ENCODE measurements around the gene FBXO22. TPM values are rescaled to one million over a fixed set of nuclear protein-coding genes. Genes with fewer than 3 reads are reported as not detected.
"Not testable (repeated sequence)": the region's sequence is repeated elsewhere in the genome, so short reads cannot be mapped to it uniquely, and the experiment has no call there.

The FBXO22 gene
- 74.1 and 83.3 TPM in 2 replicates for total RNA-seq (2014; rRNA removed; shearing (Covaris generic))
- 36.6 and 38.7 TPM in 2 replicates for polyA plus RNA-seq (2015; cell fraction: cytosol; rRNA removed)
- 57.8 and 68.6 TPM in 2 replicates for polyA plus RNA-seq (2015; cell fraction: nucleus; rRNA removed)

- in situ Hi-C loops (cut with HindIII; ENCODE audit: low pct_unique_long_range_greater_than_20kb, low sequenced_read_pairs), result no loop called here
- peak; percentile 90 for DNase-seq (ENCODE audit: low read depth, low spot score)
Observed at GRCh38 chr15:75903331-75904239, at the start of gene FBXO22. TSS of gene FBXO22 (plus strand) at chr15:75903878. CDS start at chr15:75903964, 86 bp downstream.

GRCh38 chr15:75857886-75858285 lies 45.8 kb upstream of the FBXO22 start:
- in situ Hi-C loops (cut with HindIII; ENCODE audit: low pct_unique_long_range_greater_than_20kb, low sequenced_read_pairs), result no loop called here
- DNase-seq (ENCODE audit: low read depth, low spot score), result no peak

- in situ Hi-C loops (cut with HindIII; ENCODE audit: low pct_unique_long_range_greater_than_20kb, low sequenced_read_pairs), result no loop called here
- no peak for DNase-seq (ENCODE audit: low read depth, low spot score)
Observed at GRCh38 chr15:75861750-75862402, 41.8 kb upstream of the FBXO22 start.

- in situ Hi-C loops (cut with HindIII; ENCODE audit: low pct_unique_long_range_greater_than_20kb, low sequenced_read_pairs), result no loop called here
- no peak for DNase-seq (ENCODE audit: low read depth, low spot score)
Observed at GRCh38 chr15:75862796-75863195, 40.9 kb upstream of the FBXO22 start.

- in situ Hi-C loops (cut with HindIII; ENCODE audit: low pct_unique_long_range_greater_than_20kb, low sequenced_read_pairs), result no loop called here
- no peak for DNase-seq (ENCODE audit: low read depth, low spot score)
Observed at GRCh38 chr15:75864213-75865059, 39.2 kb upstream of the FBXO22 start.

- DNase-seq (ENCODE audit: low read depth, low spot score); in situ Hi-C loops (cut with HindIII; ENCODE audit: low pct_unique_long_range_greater_than_20kb, low sequenced_read_pairs): not testable (repeated sequence)
Observed at GRCh38 chr15:75866045-75866444, 37.6 kb upstream of the FBXO22 start.

- no peak for DNase-seq (ENCODE audit: low read depth, low spot score)
- in situ Hi-C loops (cut with HindIII; ENCODE audit: low pct_unique_long_range_greater_than_20kb, low sequenced_read_pairs), result no loop called here
Observed at GRCh38 chr15:75866916-75867315, 36.8 kb upstream of the FBXO22 start.

GRCh38 chr15:75867449-75867848 lies 36.2 kb upstream of the FBXO22 start:
- in situ Hi-C loops (cut with HindIII; ENCODE audit: low pct_unique_long_range_greater_than_20kb, low sequenced_read_pairs), result no loop called here
- DNase-seq (ENCODE audit: low read depth, low spot score), result no peak

GRCh38 chr15:75868019-75868418 lies 35.7 kb upstream of the FBXO22 start:
- DNase-seq (ENCODE audit: low read depth, low spot score), result no peak
- in situ Hi-C loops (cut with HindIII; ENCODE audit: low pct_unique_long_range_greater_than_20kb, low sequenced_read_pairs), result no loop called here

- no peak for DNase-seq (ENCODE audit: low read depth, low spot score)
- in situ Hi-C loops (cut with HindIII; ENCODE audit: low pct_unique_long_range_greater_than_20kb, low sequenced_read_pairs), result no loop called here
Observed at GRCh38 chr15:75869446-75869845, 34.2 kb upstream of the FBXO22 start.

GRCh38 chr15:75871589-75871988 lies 32.1 kb upstream of the FBXO22 start:
- DNase-seq (ENCODE audit: low read depth, low spot score); in situ Hi-C loops (cut with HindIII; ENCODE audit: low pct_unique_long_range_greater_than_20kb, low sequenced_read_pairs): not testable (repeated sequence)

GRCh38 chr15:75872403-75872990 lies 31.2 kb upstream of the FBXO22 start:
- in situ Hi-C loops (cut with HindIII; ENCODE audit: low pct_unique_long_range_greater_than_20kb, low sequenced_read_pairs), result no loop called here
- DNase-seq (ENCODE audit: low read depth, low spot score), result no peak

GRCh38 chr15:75884041-75884440 lies 19.6 kb upstream of the FBXO22 start:
- in situ Hi-C loops (cut with HindIII; ENCODE audit: low pct_unique_long_range_greater_than_20kb, low sequenced_read_pairs), result no loop called here
- no peak for DNase-seq (ENCODE audit: low read depth, low spot score)

GRCh38 chr15:75887178-75887577 lies 16.5 kb upstream of the FBXO22 start:
- in situ Hi-C loops (cut with HindIII; ENCODE audit: low pct_unique_long_range_greater_than_20kb, low sequenced_read_pairs), result no loop called here
- DNase-seq (ENCODE audit: low read depth, low spot score), result no peak

- peak; percentile 78 for DNase-seq (ENCODE audit: low read depth, low spot score)
- in situ Hi-C loops (cut with HindIII; ENCODE audit: low pct_unique_long_range_greater_than_20kb, low sequenced_read_pairs), result no loop called here
Observed at GRCh38 chr15:75891895-75892294, 11.8 kb upstream of the FBXO22 start.

- DNase-seq (ENCODE audit: low read depth, low spot score), result no peak
- in situ Hi-C loops (cut with HindIII; ENCODE audit: low pct_unique_long_range_greater_than_20kb, low sequenced_read_pairs), result no loop called here
Observed at GRCh38 chr15:75895731-75896130, 7.9 kb upstream of the FBXO22 start.

GRCh38 chr15:75900577-75900976 lies 3.1 kb upstream of the FBXO22 start:
- in situ Hi-C loops (cut with HindIII; ENCODE audit: low pct_unique_long_range_greater_than_20kb, low sequenced_read_pairs), result no loop called here
- no peak for DNase-seq (ENCODE audit: low read depth, low spot score)

Data from SK-MEL-5 (cell line).